K562 (cell line): ENCODE results near the gene FARP2. TPM values are rescaled to one million over a fixed set of nuclear protein-coding genes. Genes with fewer than 3 reads are reported as not detected.
A peak's percentile ranks its signal among the peaks of the same experiment; 100 is the strongest.

ENCODE experiments used
- AFF4 ChIP-seq: sonication (generic); formaldehyde crosslinking; IDR thresholded peaks from 2 replicates; pipeline ENCODE4 v1.8.0; 2023; ENCODE audit warnings: mild to moderate bottlenecking, missing genetic modification reagents
- BDP1 ChIP-seq: IDR thresholded peaks from 3 replicates; pipeline ENCODE4 v1.6.1; 2011; ENCODE audit not compliant: insufficient read length, insufficient read depth
- CC2D1A ChIP-seq: fragments of 450-650 bp; IDR thresholded peaks from 2 replicates; pipeline ENCODE4 v1.6.1; 2017; ENCODE audit warnings: mild to moderate bottlenecking
- ESRRA ChIP-seq: fragments of 450-650 bp; IDR thresholded peaks from 2 replicates; pipeline ENCODE4 v1.6.1; 2014; ENCODE audit warnings: low read depth, mild to moderate bottlenecking, moderate library complexity, borderline replicate concordance
- FOXA3 ChIP-seq, 2 experiments: fragments of 450-650 bp in 1 of 2; sonication (generic) in 1 of 2; formaldehyde crosslinking; IDR thresholded peaks in 1 of 2; conservative IDR thresholded peaks in 1 of 2; 2 replicates each; pipeline versions ENCODE4 v1.4.0 to v1.8.0; 2020 to 2022; ENCODE audit warnings: mild to moderate bottlenecking in 2 of 2, missing genetic modification reagents in 1 of 2
- POLR2AphosphoS2 ChIP-seq: IDR thresholded peaks from 2 replicates; pipeline ENCODE4 v1.6.1; 2012; ENCODE audit warnings: low read length, improper control_type of control experiment
- RBM17 ChIP-seq: fragments of 200-400 bp; formaldehyde crosslinking; IDR thresholded peaks from 2 replicates; pipeline ENCODE4 v1.6.1; 2017; ENCODE audit warnings: low read depth, mild to moderate bottlenecking, low read length, borderline replicate concordance
- RBM39 ChIP-seq: fragments of 200-400 bp; formaldehyde crosslinking; optimal IDR thresholded peaks from 2 replicates; pipeline ENCODE3; 2018; ENCODE audit warnings: low read depth, low read length
- SIX5 ChIP-seq, 2 experiments: IDR thresholded peaks; 2 replicates each; pipeline ENCODE4 v1.6.1; 2011; ENCODE audit warnings: low read length in 2 of 2, borderline replicate concordance in 1 of 2, low read depth in 1 of 2, mild to moderate bottlenecking in 1 of 2, moderate library complexity in 1 of 2; ENCODE audit not compliant: insufficient read depth in 1 of 2
- SMAD4 ChIP-seq: fragments of 250-450 bp; sonication (Bioruptor Pico); conservative IDR thresholded peaks from 2 replicates; pipeline ENCODE4 v1.8.0; 2021; ENCODE audit warnings: inconsistent platforms, mild to moderate bottlenecking, moderate library complexity
- SMARCA4 ChIP-seq: fragments of 450-650 bp; IDR thresholded peaks from 2 replicates; pipeline ENCODE4 v1.6.1; 2016
- TAL1 ChIP-seq: fragments of 450-650 bp; IDR thresholded peaks from 2 replicates; pipeline ENCODE4 v1.6.1; 2016; ENCODE audit warnings: mild to moderate bottlenecking
- TEAD4 ChIP-seq, 2 experiments: sonication (generic) in 1 of 2; formaldehyde crosslinking in 1 of 2; IDR thresholded peaks; 2 replicates each; pipeline versions ENCODE4 v1.6.1 to v1.8.0; 2012 to 2022; ENCODE audit warnings: borderline replicate concordance in 1 of 2, inconsistent platforms in 1 of 2, low read length in 1 of 2, mild to moderate bottlenecking in 1 of 2, missing genetic modification reagents in 1 of 2
- TFAM ChIP-seq: fragments of 250-450 bp; sonication (Bioruptor Pico); conservative IDR thresholded peaks from 2 replicates; pipeline ENCODE4 v1.5.0; 2021; ENCODE audit warnings: mild to moderate bottlenecking, moderate library complexity
- TRIM28 ChIP-seq: fragments of 450-650 bp; IDR thresholded peaks from 2 replicates; pipeline ENCODE4 v1.6.1; 2017
- ZNF197 ChIP-seq: fragments of 200-800 bp; sonication (Bioruptor generic); IDR thresholded peaks from 2 replicates; pipeline ENCODE4 v1.6.1; 2016; ENCODE audit warnings: low read depth, missing genetic modification characterization, missing compliant biosample characterization
- ZNF24 ChIP-seq: fragments of 450-650 bp; IDR thresholded peaks from 2 replicates; pipeline ENCODE4 v1.6.1; 2016
- ZNF347 ChIP-seq: fragments of 450-650 bp; formaldehyde crosslinking; IDR thresholded peaks from 2 replicates; pipeline ENCODE4 v1.4.0; 2020; ENCODE audit warnings: low read depth, mild to moderate bottlenecking, moderate library complexity
- ZNF408 ChIP-seq: fragments of 250-450 bp; sonication (Bioruptor Pico); IDR thresholded peaks from 2 replicates; pipeline ENCODE4 v1.4.0; 2020; ENCODE audit warnings: low read depth, mild to moderate bottlenecking, moderate library complexity
- polyA plus RNA-seq, 8 experiments: library from polyadenylated mRNA; depleted of rRNA in 4 of 8; stranded (reverse) in 5 of 8; unstranded in 3 of 8; fragments of >200 nt; fragmentation: Nextera tagmentation in 2 of 8; fragmentation: Illumina TruSeq in 1 of 8; extraction: Ambion mirVana in 2 of 8; extraction: Trizol in 1 of 8; gene quantifications; 2 replicates each; pipeline versions ENCODE4 v1.2.1 to v1.2.3, GENCODE V29; 2011 to 2014; ENCODE audit warnings: inconsistent platforms in 1 of 8, missing spikeins in 1 of 8
- total RNA-seq, 7 experiments: library from RNA; depleted of rRNA in 6 of 7; stranded (reverse); fragments of >200 nt in 6 of 7; fragmentation: Illumina TruSeq in 2 of 7; extraction: Trizol in 2 of 7; gene quantifications; 2 replicates each; pipeline versions ENCODE4 v1.2.1 to v1.2.3, GENCODE V29; 2011 to 2021; ENCODE audit warnings: low replicate concordance in 1 of 7
- TF ChIP-seq, protein P1 (sequence below): fragments of 150-350 bp; conservative IDR thresholded peaks from 2 replicates; pipeline ENCODE4 v1.6.1; 2014; ENCODE audit warnings: low read length
- TF ChIP-seq, protein P2 (sequence below), 2 experiments: fragments of 450-650 bp in 1 of 2; sonication (generic) in 1 of 2; formaldehyde crosslinking; conservative IDR thresholded peaks; 2 replicates each; pipeline versions ENCODE4 v1.4.0 to v1.8.1; 2020 to 2022; ENCODE audit warnings: mild to moderate bottlenecking in 1 of 2, missing genetic modification reagents in 1 of 2

The FARP2 gene
- total and polyA plus RNA-seq, 9 of the 15 experiments (the other 6 are each of a cell fraction or from before 2014, with no cell fraction given): 4.1 to 38.1 (median 21.1) TPM

GRCh38 chr2:241386519-241386918 is 30.4 kb downstream of the FARP2 start (continued):
- no peak for TF ChIP-seq ZNF408 (CRISPR knock-in tag)
- TF ChIP-seq, protein P1, sequence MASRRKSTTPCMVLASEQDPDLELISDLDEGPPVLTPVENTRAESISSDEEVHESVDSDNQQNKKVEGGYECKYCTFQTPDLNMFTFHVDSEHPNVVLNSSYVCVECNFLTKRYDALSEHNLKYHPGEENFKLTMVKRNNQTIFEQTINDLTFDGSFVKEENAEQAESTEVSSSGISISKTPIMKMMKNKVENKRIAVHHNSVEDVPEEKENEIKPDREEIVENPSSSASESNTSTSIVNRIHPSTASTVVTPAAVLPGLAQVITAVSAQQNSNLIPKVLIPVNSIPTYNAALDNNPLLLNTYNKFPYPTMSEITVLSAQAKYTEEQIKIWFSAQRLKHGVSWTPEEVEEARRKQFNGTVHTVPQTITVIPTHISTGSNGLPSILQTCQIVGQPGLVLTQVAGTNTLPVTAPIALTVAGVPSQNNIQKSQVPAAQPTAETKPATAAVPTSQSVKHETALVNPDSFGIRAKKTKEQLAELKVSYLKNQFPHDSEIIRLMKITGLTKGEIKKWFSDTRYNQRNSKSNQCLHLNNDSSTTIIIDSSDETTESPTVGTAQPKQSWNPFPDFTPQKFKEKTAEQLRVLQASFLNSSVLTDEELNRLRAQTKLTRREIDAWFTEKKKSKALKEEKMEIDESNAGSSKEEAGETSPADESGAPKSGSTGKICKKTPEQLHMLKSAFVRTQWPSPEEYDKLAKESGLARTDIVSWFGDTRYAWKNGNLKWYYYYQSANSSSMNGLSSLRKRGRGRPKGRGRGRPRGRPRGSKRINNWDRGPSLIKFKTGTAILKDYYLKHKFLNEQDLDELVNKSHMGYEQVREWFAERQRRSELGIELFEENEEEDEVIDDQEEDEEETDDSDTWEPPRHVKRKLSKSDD: no peak
- no peak for TF ChIP-seq ZNF24
- no peak for TF ChIP-seq ZNF197
- no peak for TF ChIP-seq RBM17
- no peak for TF ChIP-seq FOXA3 (CRISPR knock-in tag; conservative IDR thresholded peaks at IDR 0.05 in 1 of 2, IDR thresholded peaks at IDR 0.05 in 1 of 2)
- TF ChIP-seq, protein P2, sequence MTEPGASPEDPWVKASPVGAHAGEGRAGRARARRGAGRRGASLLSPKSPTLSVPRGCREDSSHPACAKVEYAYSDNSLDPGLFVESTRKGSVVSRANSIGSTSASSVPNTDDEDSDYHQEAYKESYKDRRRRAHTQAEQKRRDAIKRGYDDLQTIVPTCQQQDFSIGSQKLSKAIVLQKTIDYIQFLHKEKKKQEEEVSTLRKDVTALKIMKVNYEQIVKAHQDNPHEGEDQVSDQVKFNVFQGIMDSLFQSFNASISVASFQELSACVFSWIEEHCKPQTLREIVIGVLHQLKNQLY (CRISPR knock-in tag; conservative IDR thresholded peaks at IDR 0.05): no peak
- no peak for TF ChIP-seq ESRRA
- TF ChIP-seq SMAD4 (CRISPR knock-in tag): no peak
- TF ChIP-seq RBM39: no peak
- TF ChIP-seq CC2D1A: no peak
- TF ChIP-seq ZNF347 (CRISPR knock-in tag): no peak
- no peak for TF ChIP-seq TRIM28
- TF ChIP-seq SMARCA4: 0 out of 2 replicates have a peak, but pooled peaks have one; percentile 12
- no peak for TF ChIP-seq AFF4
- no peak for TF ChIP-seq BDP1
- TF ChIP-seq TFAM (CRISPR knock-in tag): no peak
- peak; percentile 85 for TF ChIP-seq TEAD4 (IDR thresholded peaks at IDR 0.05; ENCODE audit: low read length)
- TF ChIP-seq TEAD4 (CRISPR knock-in tag; IDR thresholded peaks at IDR 0.05; ENCODE audit: borderline replicate concordance): no peak
- TF ChIP-seq SIX5 (IDR thresholded peaks at IDR 0.05; ENCODE audit: borderline replicate concordance in 1 of 2, insufficient read depth in 1 of 2, low read depth in 1 of 2, low read length in 2 of 2): no peak
- peak; percentile 63 for TF ChIP-seq TAL1
- no peak for TF ChIP-seq POLR2AphosphoS2
